B cell (primary cell): ENCODE data around the gene B3GNT9. TPM values are rescaled to one million over a fixed set of nuclear protein-coding genes. Genes with fewer than 3 reads are reported as not detected.

Source experiments
- ATAC-seq: fragments of 200-7000 bp; cut with Tn5 transposase; one replicate; pipeline ENCODE4 v1.10.0; 2021; ENCODE audit warnings: low read depth, mild to moderate bottlenecking, moderate number of reproducible peaks, moderate library complexity
- CTCF ChIA-PET: fragments of 350-600 bp; sonication (Branson Sonifier 250); formaldehyde crosslinking; loops from one replicate; lab custom pipeline; 2021; ENCODE audit warnings: antibody characterized with exemption, inconsistent platforms; lab: Charles Lee
- POLR2A ChIA-PET: fragments of 350-600 bp; sonication (Branson Sonifier 250); formaldehyde crosslinking; loops from one replicate; lab custom pipeline; 2021; ENCODE audit warnings: antibody characterized with exemption; lab: Charles Lee
- DNase-seq: peaks from one replicate; pipeline ENCODE4 v3.0.0; 2013
- H2AFZ ChIP-seq: 2 replicates; pipeline ENCODE4 v1.6.1; 2012; ENCODE audit warnings: mild to moderate bottlenecking, low read depth, low read length; ENCODE audit not compliant: insufficient read depth, poor library complexity, severe bottlenecking
- H3K27ac ChIP-seq, 2 donors: 1 replicate in 1 of 2; 2 replicates in 1 of 2; pipeline ENCODE4 v1.5.1; 2012 to 2013; ENCODE audit warnings: low read length in 2 of 2, mild to moderate bottlenecking in 2 of 2, moderate library complexity in 1 of 2
- H3K27me3 ChIP-seq, 4 experiments: fragments of 200-600 bp in 1 of 4; sonication (generic) in 1 of 4; replicated peaks in 1 of 4; 1 replicate in 2 of 4; 2 replicates in 2 of 4; pipeline versions ENCODE4 v1.6.1 to v1.7.0; 2013 to 2016; ENCODE audit warnings: low read length in 3 of 4, mild to moderate bottlenecking in 2 of 4, mixed read lengths in 1 of 4, moderate library complexity in 1 of 4; ENCODE audit not compliant: insufficient read depth in 4 of 4, control insufficient read depth in 3 of 4; ENCODE audit errors: control extremely low read depth in 1 of 4
- H3K36me3 ChIP-seq, 2 experiments: replicated peaks in 1 of 2; 1 replicate in 1 of 2; 2 replicates in 1 of 2; pipeline versions ENCODE4 v1.6.1 to v1.7.1; 2013; ENCODE audit warnings: low read length in 1 of 2; ENCODE audit not compliant: insufficient read depth in 2 of 2, control insufficient read depth in 1 of 2; ENCODE audit errors: control extremely low read depth in 1 of 2, extremely low read depth in 1 of 2
- H3K4me1 ChIP-seq, 2 donors: fragments of 200-600 bp in 1 of 2; sonication (generic) in 1 of 2; 1 replicate in 1 of 2; 2 replicates in 1 of 2; pipeline versions ENCODE4 v1.5.1 to v1.6.1; 2013 to 2017; ENCODE audit warnings: low read length in 2 of 2; ENCODE audit not compliant: control insufficient read depth in 2 of 2, insufficient read depth in 2 of 2
- H3K4me2 ChIP-seq: replicated peaks from 2 replicates; pipeline ENCODE3; 2012; ENCODE audit warnings: mild to moderate bottlenecking, low read depth, low read length; ENCODE audit not compliant: poor library complexity, severe bottlenecking
- H3K4me3 ChIP-seq, 5 experiments: fragments of 200-600 bp in 1 of 5; sonication (generic) in 1 of 5; 1 replicate in 3 of 5; 2 replicates in 2 of 5; pipeline versions ENCODE4 v1.5.1 to v1.7.0; 2011 to 2016; ENCODE audit warnings: low read length in 4 of 5, mild to moderate bottlenecking in 4 of 5, low read depth in 2 of 5, control low read depth in 1 of 5, moderate library complexity in 1 of 5; ENCODE audit not compliant: insufficient read depth in 1 of 5; ENCODE audit errors: control extremely low read depth in 1 of 5, extremely low read depth in 1 of 5
- H3K79me2 ChIP-seq: fragments of 200-600 bp; sonication (generic); one replicate; pipeline ENCODE4 v1.6.0; 2016; ENCODE audit warnings: low read length; ENCODE audit not compliant: control insufficient read depth, insufficient read depth
- H3K9ac ChIP-seq: fragments of 200-600 bp; sonication (generic); 2 replicates; pipeline ENCODE4 v1.6.1; 2017; ENCODE audit warnings: mild to moderate bottlenecking, low read length, moderate library complexity
- H3K9me3 ChIP-seq, 3 donors: one replicate each; pipeline versions ENCODE4 v1.6.1 to v1.7.1; 2013; ENCODE audit warnings: low read length in 2 of 3; ENCODE audit not compliant: control insufficient read depth in 2 of 3, insufficient read depth in 1 of 3; ENCODE audit errors: control extremely low read depth in 1 of 3
- H4K20me1 ChIP-seq: 2 replicates; pipeline ENCODE4 v1.6.0; 2012; ENCODE audit warnings: mild to moderate bottlenecking, low read length; ENCODE audit not compliant: insufficient read depth, control insufficient read depth, poor library complexity, severe bottlenecking
- H3K27ac Mint-ChIP-seq: one replicate; pipeline ENCODE4 v1.8.0; 2021; ENCODE audit warnings: mixed read lengths
- H3K27me3 Mint-ChIP-seq: one replicate; pipeline ENCODE4 v1.8.0; 2021; ENCODE audit warnings: mixed read lengths
- H3K4me1 Mint-ChIP-seq: one replicate; pipeline ENCODE4 v1.8.0; 2021; ENCODE audit warnings: mixed read lengths
- H3K4me3 Mint-ChIP-seq: one replicate; pipeline ENCODE4 v1.8.0; 2021; ENCODE audit warnings: mixed read lengths
- H3K9me3 Mint-ChIP-seq: one replicate; pipeline ENCODE4 v1.8.0; 2022; ENCODE audit warnings: mixed read lengths; ENCODE audit not compliant: insufficient read depth
- CTCF ChIP-seq: fragments of 200-600 bp; IDR thresholded peaks from one replicate; pipeline ENCODE4 v1.8.0; 2022; ENCODE audit warnings: antibody characterized with exemption, mild to moderate bottlenecking
- EZH2 ChIP-seq: IDR thresholded peaks from 2 replicates; pipeline ENCODE4 v1.6.1; 2012; ENCODE audit warnings: borderline replicate concordance, low read depth, mild to moderate bottlenecking, moderate library complexity, low read length; ENCODE audit not compliant: insufficient read depth, poor library complexity, severe bottlenecking
- WGBS: methylation state at CpG from one replicate; pipeline ENCODE4 v1.1.5; 2013; ENCODE audit warnings: missing lambda C conversion rate; ENCODE audit not compliant: insufficient coverage; 5-methylcytosine and 5-hydroxymethylcytosine counted together
- intact Hi-C: fragments of 100-400 bp; cut with micrococcal nuclease; formaldehyde crosslinking; loops from one replicate; pipeline ENCODE4 v1.10.0; 2022
- polyA plus RNA-seq: library from polyadenylated mRNA; depleted of rRNA; stranded (reverse); fragments of >200 nt; gene quantifications from 2 replicates; pipeline ENCODE4 v1.2.3, GENCODE V29; 2012
- total RNA-seq, 2 donors: library from RNA; stranded (reverse); fragments of 120-200 nt in 1 of 2; gene quantifications; 1 replicate in 1 of 2; 2 replicates in 1 of 2; pipeline versions ENCODE4 v1.2.3 to v1.2.4, GENCODE V29; 2013 to 2022

Gene B3GNT9
- total and polyA plus RNA-seq, 2 donors (not counting 1 experiment from before 2014, with no cell fraction given): 1.6 to 2.5 TPM

- Histone ChIP-seq H3K27me3 (peaks cover 0 to 28% (median 6%) of the 10 kb centered on the region in 4 experiments), H3K79me2 (peaks cover 21% of the 10 kb centered on the region), H3K27ac (no peak overlapping the region), H3K4me2 (no peak overlapping the region), H3K4me3 (no peak overlapping the region), H3K4me1 (peaks cover 32 to 34% of the 10 kb centered on the region in 2 donors), H3K9ac (no peak overlapping the region), H3K9me3 (peaks cover 0 to 8% (median 0%) of the 10 kb centered on the region in 3 donors), H4K20me1 (peaks cover 13% of the 10 kb centered on the region), H3K36me3 (no peaks in the 10 kb centered on the region), H2AFZ (no peak overlapping the region)
- ChIA-PET CTCF (no interaction called here), POLR2A (no interaction called here)
- ATAC-seq (no peak), DNase-seq (no peak)
- Mint-ChIP-seq H3K4me1 (peaks cover 28% of the 10 kb centered on the region), H3K9me3 (no peaks in the 10 kb centered on the region), H3K27ac (no peak overlapping the region), H3K4me3 (no peak overlapping the region), H3K27me3 (peaks cover 11% of the 10 kb centered on the region)
- no peak for TF ChIP-seq CTCF
- TF ChIP-seq EZH2: no peak
- WGBS: 71% methylated on average over 3 of the region's 4 CpGs
- intact Hi-C loops: no loop called here
Measured at GRCh38 chr16:67188323-67188722, 37.5 kb upstream of the B3GNT9 start.

- Histone ChIP-seq H3K4me3 (no peak overlapping the region), H3K9ac (no peak overlapping the region), H3K4me2 (no peak overlapping the region), H3K27ac (no peak overlapping the region), H3K9me3 (peaks cover 0 to 4% (median 0%) of the 10 kb centered on the region in 3 donors), H3K79me2 (peaks cover 11% of the 10 kb centered on the region), H3K27me3 (peaks cover 0 to 28% (median 6%) of the 10 kb centered on the region in 4 experiments), H3K4me1 (peaks cover 26 to 30% of the 10 kb centered on the region in 2 donors), H4K20me1 (peaks cover 3% of the 10 kb centered on the region), H2AFZ (no peak overlapping the region), H3K36me3 (no peaks in the 10 kb centered on the region)
- intact Hi-C loops: no loop called here
- 88% methylated on average over 26 of the region's 26 CpGs for WGBS
- Mint-ChIP-seq H3K4me1 (peaks cover 21% of the 10 kb centered on the region), H3K9me3 (no peaks in the 10 kb centered on the region), H3K4me3 (no peak overlapping the region), H3K27ac (no peak overlapping the region), H3K27me3 (peaks cover 11% of the 10 kb centered on the region)
- CTCF ChIA-PET: no interaction called here
- TF ChIP-seq EZH2 (no peak), CTCF (no peak)
- POLR2A ChIA-PET: no interaction called here
- no peak for ATAC-seq
- DNase-seq: no peak
Measured at GRCh38 chr16:67187175-67187890, 36.5 kb upstream of the B3GNT9 start.
